ENCODE data around the gene NFIA.
"Not testable (repeated sequence)": the region's sequence is repeated elsewhere in the genome, so short reads cannot be mapped to it uniquely, and the experiment has no call there.

NFIA gene

GRCh38 chr1:61067446-61068019 lies 14.8 kb upstream of the NFIA start:
- H2AFZ ChIP-seq (ENCODE audit: low read depth), result no peak overlapping the region
- H3K9ac ChIP-seq, result no peak overlapping the region
- H3K4me2 ChIP-seq, result no peak overlapping the region
- no peaks in the 10 kb centered on the region for H3K36me3 ChIP-seq (ENCODE audit: insufficient read depth)
- H3K79me2 ChIP-seq (ENCODE audit: insufficient read depth, low read depth), result no peaks in the 10 kb centered on the region
- no peak for TF ChIP-seq CTCF (conservative IDR thresholded peaks at IDR 0.05; ENCODE audit: low read depth, low read length)
- no peak overlapping the region for H3K27ac ChIP-seq
- H4K20me1 ChIP-seq (ENCODE audit: insufficient read depth), result no peaks in the 10 kb centered on the region
- no peaks in the 10 kb centered on the region for H3K4me1 ChIP-seq (ENCODE audit: low read depth, poor library complexity, severe bottlenecking)
- no peak overlapping the region for H3K4me3 ChIP-seq (IDR thresholded peaks at IDR 0.05; ENCODE audit: insufficient read depth, low read depth, low read length)
- H3K27me3 ChIP-seq (ENCODE audit: insufficient read depth, low read depth), result no peaks in the 10 kb centered on the region

- H3K4me1 ChIP-seq (ENCODE audit: low read depth, poor library complexity, severe bottlenecking), result no peaks in the 10 kb centered on the region
- no peak overlapping the region for H3K9ac ChIP-seq
- no peaks in the 10 kb centered on the region for H3K79me2 ChIP-seq (ENCODE audit: insufficient read depth, low read depth)
- no peaks in the 10 kb centered on the region for H4K20me1 ChIP-seq (ENCODE audit: insufficient read depth)
- H3K4me2 ChIP-seq, result no peak overlapping the region
- TF ChIP-seq CTCF (conservative IDR thresholded peaks at IDR 0.05; ENCODE audit: low read depth, low read length), result no peak
- no peak overlapping the region for H3K27ac ChIP-seq
- H3K4me3 ChIP-seq (IDR thresholded peaks at IDR 0.05; ENCODE audit: insufficient read depth, low read depth, low read length), result no peak overlapping the region
- H3K27me3 ChIP-seq (ENCODE audit: insufficient read depth, low read depth), result no peaks in the 10 kb centered on the region
- H2AFZ ChIP-seq (ENCODE audit: low read depth), result no peak overlapping the region
- H3K36me3 ChIP-seq (ENCODE audit: insufficient read depth), result no peaks in the 10 kb centered on the region
Observed at GRCh38 chr1:61070054-61070453, 12.3 kb upstream of the NFIA start.

- Histone ChIP-seq H3K4me1 (ENCODE audit: low read depth, poor library complexity, severe bottlenecking) (peaks cover 10% of the 10 kb centered on the region), H3K9ac (no peak overlapping the region), H3K36me3 (ENCODE audit: insufficient read depth) (no peaks in the 10 kb centered on the region), H2AFZ (ENCODE audit: low read depth) (no peak overlapping the region), H3K27me3 (ENCODE audit: insufficient read depth, low read depth) (no peaks in the 10 kb centered on the region), H3K27ac (no peak overlapping the region), H3K4me3 (IDR thresholded peaks at IDR 0.05; ENCODE audit: insufficient read depth, low read depth, low read length) (no peak overlapping the region), H4K20me1 (ENCODE audit: insufficient read depth) (no peaks in the 10 kb centered on the region), H3K79me2 (ENCODE audit: insufficient read depth, low read depth) (no peaks in the 10 kb centered on the region), H3K4me2 (no peak overlapping the region)
- no peak for TF ChIP-seq CTCF (conservative IDR thresholded peaks at IDR 0.05; ENCODE audit: low read depth, low read length)
Observed at GRCh38 chr1:61071205-61072130, 10.9 kb upstream of the NFIA start.

GRCh38 chr1:61073871-61074270 lies 8.5 kb upstream of the NFIA start:
- Histone ChIP-seq H3K27ac (no peak overlapping the region), H3K27me3 (ENCODE audit: insufficient read depth, low read depth) (no peaks in the 10 kb centered on the region; the same call in 1 of the 2 replicates)
- TF ChIP-seq CTCF (conservative IDR thresholded peaks at IDR 0.05; ENCODE audit: low read depth, low read length), result no peak

DNA sequence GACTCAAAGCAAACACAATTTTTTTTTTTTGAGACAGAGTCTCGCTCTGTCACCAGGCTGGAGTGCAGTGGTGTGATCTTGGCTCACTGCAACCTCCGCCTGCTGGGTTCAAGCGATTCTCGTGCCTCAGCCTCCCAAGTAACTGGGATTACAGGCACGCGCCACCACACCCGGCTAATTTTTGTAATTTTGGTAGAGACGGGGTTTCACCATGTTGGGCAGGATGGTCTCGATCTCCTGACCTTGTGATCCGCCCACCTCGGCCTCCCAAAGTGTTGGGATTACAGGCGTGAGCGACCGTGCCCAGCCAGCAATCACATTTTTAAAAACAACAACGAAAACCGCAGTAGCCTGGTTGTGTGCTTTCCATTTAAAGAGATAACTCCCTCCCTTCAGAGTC lies 6.5 kb upstream of the NFIA start:
- H3K4me1 ChIP-seq (ENCODE audit: low read depth, poor library complexity, severe bottlenecking), result peaks cover 22% of the 10 kb centered on the region
- H3K4me3 ChIP-seq (IDR thresholded peaks at IDR 0.05; ENCODE audit: insufficient read depth, low read depth, low read length); H3K79me2 ChIP-seq (ENCODE audit: insufficient read depth, low read depth); H2AFZ ChIP-seq (ENCODE audit: low read depth); H3K36me3 ChIP-seq (ENCODE audit: insufficient read depth); H3K9ac ChIP-seq; H3K27ac ChIP-seq; H4K20me1 ChIP-seq (ENCODE audit: insufficient read depth): not testable (repeated sequence)
- peak overlapping the region; percentile 76 for H3K4me2 ChIP-seq
- peaks cover 12% of the 10 kb centered on the region for H3K27me3 ChIP-seq (ENCODE audit: insufficient read depth, low read depth)

More at GRCh38 chr1:61073871-61074270, 8.5 kb upstream of the NFIA start:
- Histone ChIP-seq H3K4me2 (no peak overlapping the region), H3K4me3 (IDR thresholded peaks at IDR 0.05; ENCODE audit: insufficient read depth, low read depth, low read length) (no peak overlapping the region), H3K4me1 (ENCODE audit: low read depth, poor library complexity, severe bottlenecking) (peaks cover 20% of the 10 kb centered on the region), H3K79me2 (ENCODE audit: insufficient read depth, low read depth) (no peaks in the 10 kb centered on the region), H4K20me1 (ENCODE audit: insufficient read depth) (no peaks in the 10 kb centered on the region), H2AFZ (ENCODE audit: low read depth) (no peak overlapping the region), H3K9ac (no peak overlapping the region), H3K36me3 (ENCODE audit: insufficient read depth) (no peaks in the 10 kb centered on the region)
